NCI-H2081 treated with DMSO at 0.1 percent for 48 hours (cell line): ENCODE measurements around the gene POLR1E.
"Not testable (repeated sequence)": the region's sequence is repeated elsewhere in the genome, so short reads cannot be mapped to it uniquely, and the experiment has no call there.

ENCODE experiments used
- DNase-seq: peaks from one replicate; lab custom pipeline; 2025; lab: John Stamatoyannopoulos, UW

POLR1E gene

DNA sequence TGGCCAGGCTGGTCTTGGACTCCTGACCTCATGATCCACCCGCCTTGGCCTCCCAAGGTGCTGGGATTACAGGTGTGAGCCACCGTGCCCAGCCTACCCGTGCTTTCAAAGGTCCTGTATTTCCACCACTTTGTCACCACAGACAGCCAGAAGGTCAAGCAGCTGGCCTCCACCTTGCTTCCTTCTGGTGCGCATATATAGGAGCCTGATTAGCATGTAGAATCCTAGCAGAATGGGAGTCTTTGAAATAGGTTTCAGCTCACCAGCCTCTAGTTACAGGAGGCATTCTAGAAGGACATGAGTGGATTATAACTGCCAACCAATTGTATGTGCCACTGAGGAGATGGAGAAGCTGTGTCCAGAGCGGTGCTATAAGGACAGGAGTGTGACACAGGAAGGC, 18.9 kb downstream of the POLR1E start:
- no peak for DNase-seq

DNA sequence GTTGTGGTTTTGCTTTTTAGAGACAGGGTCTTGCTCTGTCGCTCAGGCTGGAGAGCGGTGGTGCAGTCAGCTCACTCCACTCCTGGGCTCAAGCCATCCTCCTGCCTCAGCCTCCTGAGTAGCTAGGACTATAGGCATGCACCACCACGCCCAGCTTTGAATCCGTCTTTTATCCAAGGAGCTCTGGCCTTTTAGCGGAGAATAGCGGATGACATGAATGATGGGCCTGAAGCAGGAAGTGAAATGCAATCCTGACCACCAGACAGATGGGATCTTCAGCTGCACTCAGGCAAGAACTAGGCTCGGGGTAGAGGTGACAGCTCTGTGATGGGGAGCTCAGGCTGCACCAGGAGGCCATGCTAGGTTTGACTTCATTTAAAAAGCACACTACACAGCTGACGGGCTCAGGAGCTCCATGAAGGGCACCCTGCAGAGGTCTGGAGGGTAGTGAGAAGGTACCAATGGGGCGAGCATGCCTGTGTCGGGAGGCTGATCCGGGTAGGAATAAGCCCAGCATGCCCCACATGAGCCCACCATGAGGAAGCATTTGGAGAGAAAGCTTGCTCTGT, 21.9 kb downstream of the POLR1E start:
- DNase-seq: no peak

DNA sequence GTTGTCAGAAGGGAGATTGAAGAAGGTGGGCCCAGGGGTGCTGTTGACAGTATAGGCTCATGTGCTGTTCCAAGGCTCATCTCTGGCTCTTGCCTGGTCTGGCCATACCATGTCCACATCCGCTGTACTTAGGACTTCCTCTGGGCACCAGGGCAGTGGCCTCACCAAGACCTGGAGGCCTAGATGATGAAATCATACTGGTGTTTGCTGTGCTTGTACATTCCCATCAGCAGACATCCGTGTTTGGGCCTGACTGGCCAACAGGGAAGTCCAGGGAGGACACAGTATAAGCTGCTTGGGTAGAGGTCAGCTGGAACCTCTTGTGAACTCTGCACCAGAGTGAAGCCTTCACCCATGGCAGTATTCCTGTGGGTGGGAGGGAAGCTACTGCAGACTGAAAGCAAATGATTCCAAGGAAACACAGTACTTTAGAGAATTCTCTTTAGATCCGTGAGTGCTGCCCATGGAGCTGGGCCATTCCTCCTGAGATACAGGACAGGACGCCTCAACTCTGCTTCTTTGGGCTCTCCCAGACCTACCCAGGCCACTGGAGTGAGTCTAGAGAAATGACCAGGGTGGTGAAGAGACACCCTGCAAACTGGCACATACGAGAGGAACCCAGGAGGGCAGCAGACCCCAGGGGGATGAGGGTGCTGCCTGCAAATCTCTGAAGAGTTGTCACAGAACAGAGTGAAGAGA, 22.5 kb downstream of the POLR1E start:
- no peak for DNase-seq

DNA sequence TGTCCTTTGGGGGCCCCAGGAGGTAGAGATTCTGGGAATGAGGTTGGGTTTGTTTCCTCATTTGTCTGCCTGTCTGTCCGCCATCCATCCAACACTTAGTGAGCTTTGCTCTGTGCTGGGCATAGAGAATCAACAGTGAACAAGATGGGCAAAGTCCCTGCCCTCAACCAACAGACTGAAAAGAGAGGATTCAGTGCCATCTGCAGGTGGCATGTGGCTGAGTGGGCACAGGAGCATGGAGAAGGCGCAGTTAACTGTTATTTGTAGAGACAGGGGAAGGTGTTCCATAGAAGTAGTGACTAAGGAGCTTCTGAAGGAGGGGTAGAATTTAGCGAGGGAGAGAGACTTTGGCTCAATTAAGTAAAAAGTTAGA, 23.1 kb downstream of the POLR1E start:
- DNase-seq: no peak

DNA sequence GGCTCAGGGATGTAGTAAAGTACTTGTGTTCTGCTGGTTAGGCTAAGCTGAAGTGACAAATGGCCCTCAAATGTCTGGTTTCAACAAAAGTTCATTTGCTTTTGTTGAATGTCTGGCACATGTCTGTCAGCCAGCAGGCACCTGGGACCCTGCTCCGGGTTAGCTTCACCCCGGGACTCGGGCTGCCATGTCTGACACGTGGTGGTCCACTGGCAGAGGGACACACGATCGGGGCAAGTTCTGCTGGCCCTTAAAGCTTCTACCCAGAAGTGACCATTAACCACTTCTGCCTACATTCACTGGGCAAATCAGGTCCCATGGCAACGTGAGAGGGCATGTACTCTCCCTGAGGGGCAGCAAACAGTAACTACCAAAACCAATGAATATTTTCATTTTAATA, 23.8 kb downstream of the POLR1E start:
- DNase-seq: no peak

DNA sequence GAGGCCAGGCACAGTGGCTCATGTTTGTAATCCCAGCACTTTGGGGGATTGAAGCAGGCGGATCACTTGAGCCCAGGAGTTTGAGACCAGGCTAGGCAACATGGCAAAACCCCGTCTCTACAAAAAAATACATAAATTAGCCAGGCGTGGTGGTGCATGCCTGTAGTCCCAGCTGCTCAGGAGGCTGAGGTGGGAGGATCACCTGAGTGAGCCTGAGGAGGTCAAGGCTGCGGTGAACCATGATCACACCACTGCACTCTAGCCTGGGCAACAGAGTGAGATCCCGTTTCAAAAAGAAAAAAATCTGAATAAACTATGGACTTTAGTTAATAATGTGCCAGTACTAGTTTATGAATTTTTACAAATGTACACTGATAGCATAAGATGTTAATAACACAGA, 24.3 kb downstream of the POLR1E start:
- not testable (repeated sequence) for DNase-seq

DNA sequence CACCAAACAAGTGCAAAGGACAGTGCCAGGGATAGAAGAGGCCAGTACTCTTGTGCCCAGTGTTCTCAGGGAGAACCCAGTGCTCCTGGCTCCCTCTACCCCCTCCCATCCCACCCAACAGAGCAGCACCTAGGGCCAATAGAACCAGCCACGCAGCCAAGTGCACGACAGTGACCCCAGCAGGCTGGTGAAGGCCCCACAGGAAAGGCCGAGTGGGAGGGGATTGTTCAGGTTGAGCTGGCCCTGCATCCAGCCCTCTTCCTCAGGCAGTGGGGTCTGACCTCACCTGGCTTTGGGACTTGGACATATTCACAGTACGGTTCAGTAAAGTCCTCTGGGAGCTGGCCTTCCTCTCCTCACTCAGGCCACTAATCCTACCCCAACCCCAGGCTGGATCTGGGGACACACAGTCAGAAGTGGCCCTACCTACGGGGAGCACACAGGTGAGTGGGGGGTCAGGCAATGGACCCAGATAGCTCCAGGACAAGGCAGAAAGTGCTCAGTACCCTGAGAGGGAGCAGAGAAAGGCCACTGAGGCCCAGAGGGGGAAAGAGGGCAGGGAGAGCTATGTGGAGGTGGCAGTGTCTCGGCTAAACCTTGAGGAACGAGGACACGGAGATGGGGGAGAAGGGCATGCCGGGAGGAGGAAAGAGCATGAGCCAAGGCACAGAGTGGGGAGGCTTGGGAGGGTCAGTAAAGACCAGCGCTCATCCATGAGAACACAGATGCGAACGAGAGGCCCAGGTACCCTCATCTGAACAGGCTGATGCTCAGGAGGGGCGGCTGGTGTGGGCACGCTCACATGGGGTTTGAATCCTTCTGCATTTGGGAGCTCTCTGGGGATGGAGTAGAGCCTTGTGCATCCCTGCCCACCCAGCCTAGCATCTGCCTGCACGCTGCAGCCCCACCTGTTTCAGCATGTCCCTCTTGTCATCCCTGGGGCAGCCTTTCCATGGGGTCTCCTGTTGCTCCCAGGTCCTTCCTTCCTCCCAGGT, 25.6 kb downstream of the POLR1E start:
- DNase-seq: no peak

DNA sequence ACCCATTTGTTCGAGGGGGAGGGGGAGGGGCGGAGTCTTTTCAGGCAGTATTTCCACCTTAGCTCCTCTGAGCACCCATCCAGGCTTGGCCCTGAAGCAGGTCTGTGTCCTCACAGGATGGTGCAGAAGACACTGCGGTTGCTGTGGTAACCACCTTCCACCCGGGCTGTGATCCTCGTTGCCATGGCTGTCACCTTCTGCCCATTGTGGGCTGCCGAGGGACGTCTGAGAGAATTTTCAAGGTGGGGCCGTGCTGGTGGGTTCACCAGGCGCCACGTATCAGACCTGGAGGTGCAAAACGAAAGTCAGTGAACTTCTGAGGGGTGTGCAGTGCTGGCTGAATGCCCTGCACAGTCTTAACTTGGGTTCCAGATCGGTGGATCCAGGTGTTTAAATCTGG, 26.7 kb downstream of the POLR1E start:
- no peak for DNase-seq

DNA sequence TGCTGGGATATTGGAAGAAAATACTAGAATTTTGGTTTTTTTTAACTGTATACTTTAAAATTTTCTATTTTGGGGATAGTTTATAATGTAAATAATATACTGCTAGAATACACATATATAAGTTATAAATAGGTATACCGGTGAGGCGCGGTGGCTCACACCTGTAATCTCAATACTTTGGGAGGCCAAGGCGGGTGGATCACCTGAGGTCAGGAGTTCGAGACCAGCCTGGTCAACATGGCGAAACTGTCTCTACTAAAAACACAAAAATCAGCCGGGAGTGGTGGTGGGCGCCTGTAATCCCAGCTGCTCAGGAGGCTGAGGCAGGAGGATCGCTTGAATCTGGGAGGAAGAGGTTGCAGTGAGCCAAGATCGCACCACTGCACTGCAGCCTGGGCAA, 28.7 kb downstream of the POLR1E start:
- not testable (repeated sequence) for DNase-seq

DNA sequence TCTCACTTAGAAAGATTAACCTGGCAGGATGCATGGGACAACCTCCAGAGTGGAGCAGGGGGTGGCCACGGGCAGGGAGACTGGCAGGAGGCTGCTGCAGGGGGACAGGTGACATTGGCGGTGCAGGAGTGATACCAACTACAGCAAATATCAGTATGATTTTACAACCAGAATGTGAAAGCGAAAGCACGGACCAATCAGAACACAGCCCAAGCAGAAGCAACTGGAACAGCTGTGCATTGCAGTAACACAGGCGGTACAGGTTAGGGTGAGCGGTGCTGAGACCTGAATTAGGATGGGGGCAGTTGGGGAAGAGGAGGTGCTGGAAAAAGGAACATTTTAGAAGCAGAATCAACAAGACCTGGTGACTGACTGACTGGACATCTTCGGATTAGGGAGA, 29.3 kb downstream of the POLR1E start:
- DNase-seq: no peak

DNA sequence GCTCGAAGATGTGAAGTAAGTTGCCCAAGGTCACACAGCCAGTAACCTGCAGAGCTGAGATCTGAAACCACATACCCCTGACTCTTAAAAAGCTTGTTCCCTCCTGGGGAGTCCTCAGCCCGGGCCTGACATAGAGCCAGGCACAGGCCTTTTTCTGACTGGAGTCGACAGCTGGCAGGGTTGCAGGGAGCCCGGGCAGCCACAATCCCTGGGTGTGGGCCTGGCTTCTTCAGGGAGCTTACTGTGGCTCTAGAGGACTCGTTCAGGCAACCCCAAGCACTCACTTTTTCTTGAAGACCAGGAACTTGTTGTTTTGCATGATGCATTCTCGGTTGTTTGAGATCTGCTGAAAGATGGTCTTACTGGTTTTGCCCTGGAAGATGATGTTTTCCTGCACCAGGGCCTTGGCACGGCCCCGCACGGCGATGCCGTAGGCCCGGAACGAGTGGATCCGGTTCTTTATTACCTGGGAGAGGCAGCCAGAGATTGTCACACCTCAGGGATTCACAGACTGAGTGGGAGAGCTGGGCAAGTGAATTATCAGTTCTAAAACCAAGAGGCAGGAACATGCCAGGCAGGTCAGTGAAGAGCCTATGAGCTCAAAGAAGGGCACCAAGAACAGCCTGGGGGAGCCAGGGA, 30.0 kb downstream of the POLR1E start:
- no peak for DNase-seq

DNA sequence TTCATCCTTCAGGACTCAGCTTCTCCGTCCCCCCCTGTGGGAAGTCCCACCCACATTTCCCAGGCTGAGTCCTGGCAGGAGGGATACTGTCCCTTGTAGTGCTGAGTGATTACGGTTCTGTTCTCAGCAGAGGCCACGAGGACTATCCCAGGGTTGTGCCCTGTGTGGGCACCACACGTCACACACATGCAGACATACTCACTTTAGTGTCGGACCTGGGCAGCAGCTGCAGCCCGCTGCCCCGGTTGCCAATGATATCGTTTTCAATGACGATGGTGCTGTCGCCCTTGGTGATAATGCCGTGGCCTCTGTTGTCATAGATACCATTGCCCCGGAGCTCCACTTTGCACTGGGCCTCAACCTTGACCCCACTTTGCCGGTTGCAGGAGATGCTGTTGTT, 32.2 kb downstream of the POLR1E start:
- DNase-seq: no peak

DNA sequence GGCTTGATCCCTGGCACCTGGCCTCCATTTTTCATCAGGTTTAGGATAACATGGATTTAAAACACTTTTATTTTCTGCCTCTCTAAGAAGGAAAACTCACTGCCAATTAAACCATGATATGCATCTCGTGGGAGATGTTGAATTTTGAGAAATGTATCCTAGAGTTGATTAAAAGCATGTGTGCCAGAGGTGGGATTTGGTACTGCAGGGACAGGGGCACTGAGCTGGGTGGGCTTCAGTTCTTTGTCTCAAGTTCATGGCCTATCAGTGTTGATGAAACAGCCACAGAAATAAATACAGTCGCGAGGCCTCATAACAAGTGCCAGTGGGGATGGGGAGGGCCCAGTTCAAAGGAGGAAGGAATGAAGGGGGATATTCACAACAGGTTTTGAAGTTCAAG, 34.9 kb downstream of the POLR1E start:
- no peak for DNase-seq

DNA sequence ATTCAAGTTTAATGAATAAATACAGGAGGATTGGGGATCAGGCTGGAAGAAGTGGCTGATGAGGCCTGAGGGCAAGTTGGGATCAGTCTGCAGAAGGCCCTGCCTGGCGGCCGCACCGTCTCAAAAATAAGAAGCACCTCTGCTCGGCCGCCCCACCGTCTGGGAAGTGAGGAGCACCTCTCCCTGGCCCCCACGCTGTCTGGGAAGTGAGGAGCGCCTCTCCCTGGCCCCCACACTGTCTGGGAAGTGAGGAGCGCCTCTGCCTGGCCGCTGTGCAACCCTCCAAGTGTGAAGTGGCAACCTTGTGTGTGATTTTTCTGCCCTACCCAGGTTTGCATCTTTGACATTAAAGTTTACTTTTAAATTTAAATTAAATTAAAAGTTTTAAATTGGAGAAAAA, 35.4 kb downstream of the POLR1E start:
- DNase-seq: no peak

DNA sequence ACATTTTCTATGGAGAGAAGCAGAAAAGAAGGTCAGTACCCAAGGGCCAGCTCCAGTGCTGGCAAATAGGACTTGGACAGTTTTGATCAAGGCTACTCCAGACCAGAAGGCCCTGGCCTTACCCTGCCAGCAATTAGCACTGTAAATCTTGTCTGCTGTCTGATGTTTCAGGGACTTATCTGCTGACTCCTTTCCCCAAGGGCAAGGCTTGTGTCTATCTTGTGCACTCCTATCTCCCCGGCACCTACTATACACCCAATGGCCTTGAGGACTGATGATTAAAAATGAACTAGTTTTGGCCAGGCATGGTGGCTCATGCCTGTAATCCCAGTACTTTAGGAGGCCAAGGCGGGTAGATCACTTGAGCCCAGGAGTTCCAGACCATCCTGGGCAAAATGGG, 37.2 kb downstream of the POLR1E start:
- DNase-seq: no peak

DNA sequence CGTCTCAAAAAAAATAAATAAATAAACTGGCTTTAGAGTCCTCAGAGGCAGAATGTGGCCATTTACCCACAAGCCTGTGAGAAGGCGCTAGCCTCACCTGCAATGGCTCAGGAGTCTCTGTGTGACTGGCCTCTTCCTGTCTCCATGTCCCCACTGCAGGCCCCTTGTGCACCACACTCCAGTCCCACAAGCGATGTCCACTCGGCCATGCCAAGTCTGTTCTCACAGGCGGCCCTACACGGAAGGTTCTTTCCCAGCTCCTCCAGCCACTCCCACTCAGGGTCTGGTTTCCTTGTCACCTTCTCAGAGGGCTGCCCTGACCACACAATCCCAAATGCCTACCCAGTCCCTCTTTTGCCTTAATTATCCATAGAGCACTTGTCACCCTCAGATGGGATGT, 38.2 kb downstream of the POLR1E start:
- no peak for DNase-seq

DNA sequence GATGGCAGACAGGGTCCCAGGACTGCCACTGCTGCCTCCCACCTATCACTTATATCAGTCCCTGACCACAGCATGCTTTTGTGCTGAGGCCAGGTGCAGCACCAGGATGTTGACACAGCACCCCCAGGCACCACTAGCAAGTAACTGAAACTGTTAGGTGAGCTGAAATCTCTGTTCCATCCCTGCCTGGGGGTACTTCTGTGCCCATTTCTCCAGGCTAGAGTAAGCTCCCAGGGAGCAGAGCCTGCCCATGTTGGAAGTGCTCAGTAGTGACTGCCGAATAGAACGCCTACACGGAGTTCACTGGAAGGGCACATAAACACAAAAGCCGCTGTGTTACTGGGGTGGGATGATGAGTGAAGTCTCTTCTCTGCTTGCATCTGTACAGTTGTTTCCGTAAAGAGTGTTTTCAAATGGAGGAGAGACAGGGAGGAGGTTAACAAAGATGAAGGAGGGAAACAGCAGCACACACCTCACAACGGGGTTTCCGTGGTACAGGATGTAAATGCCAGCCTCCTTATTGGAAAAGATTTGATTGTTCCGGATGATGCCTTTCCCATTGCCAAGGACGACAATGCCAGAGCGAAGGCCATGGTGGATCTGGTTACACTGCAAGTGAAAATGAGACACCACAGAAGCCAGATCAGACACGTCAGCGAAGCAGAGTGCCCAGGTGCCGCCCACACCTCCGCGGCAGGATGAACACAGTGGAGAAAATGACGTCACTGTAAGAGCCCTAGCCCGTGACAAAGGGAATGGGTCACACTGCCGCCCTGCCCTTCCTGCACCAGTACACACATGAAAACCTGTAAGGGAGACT, 43.1 kb downstream of the POLR1E start:
- DNase-seq: no peak

DNA sequence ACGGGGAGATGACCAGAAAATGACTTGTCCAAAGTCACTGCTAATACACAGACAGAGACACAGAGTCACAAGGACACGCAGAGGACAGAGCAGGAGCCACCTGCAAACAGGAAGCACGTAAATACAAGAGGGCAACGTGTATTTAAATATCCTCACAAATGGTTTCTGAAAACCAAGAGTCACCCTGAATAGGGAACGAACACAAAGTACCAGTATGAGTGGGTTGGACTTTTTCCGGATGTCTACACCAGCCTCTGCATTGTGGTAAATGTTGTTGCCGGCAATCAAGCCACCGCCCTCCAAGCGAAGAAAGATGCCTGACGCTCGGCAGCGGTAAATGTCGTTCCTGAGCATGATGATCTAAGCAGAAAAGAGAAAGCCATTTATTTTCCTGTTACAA, 46.0 kb downstream of the POLR1E start:
- DNase-seq: no peak

DNA sequence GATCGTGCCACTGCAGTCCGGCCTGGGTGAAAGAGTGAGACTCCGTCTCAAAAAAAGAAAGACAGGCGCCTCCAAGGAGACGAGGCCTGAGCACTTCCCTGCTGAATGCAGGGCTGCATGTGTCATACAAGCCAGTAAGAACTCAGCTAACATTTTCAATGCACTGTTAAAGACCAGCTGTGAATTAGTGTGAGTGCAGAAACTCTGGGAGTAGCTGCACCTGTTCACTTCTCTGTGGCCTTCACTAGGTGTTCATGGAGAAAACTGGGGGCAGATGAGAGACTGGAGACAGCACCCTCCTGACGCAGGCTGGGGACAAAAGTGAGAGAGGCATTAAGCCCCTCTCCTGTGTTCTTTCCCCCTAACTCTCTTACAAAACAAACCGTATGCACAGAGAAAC, 48.7 kb downstream of the POLR1E start:
- DNase-seq: no peak

DNA sequence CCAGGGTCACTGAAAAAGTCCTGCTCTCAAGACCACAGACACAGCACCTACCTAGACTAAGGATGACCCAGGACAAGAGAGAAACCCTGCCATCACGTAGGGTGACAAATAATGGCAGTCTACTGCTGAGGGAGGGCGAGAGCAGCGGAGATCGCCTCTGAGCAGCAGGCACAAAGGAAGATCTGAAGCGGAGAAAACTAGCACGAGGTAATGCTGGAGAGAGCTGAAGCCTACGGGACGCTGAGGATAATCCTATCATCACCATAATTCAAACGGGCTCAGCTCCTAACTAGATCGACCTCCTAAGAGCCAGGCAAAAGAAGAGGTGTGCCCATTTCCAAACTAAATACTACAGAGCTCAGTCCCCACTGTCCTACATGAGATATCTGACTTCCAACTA, 49.2 kb downstream of the POLR1E start:
- DNase-seq: no peak

DNA sequence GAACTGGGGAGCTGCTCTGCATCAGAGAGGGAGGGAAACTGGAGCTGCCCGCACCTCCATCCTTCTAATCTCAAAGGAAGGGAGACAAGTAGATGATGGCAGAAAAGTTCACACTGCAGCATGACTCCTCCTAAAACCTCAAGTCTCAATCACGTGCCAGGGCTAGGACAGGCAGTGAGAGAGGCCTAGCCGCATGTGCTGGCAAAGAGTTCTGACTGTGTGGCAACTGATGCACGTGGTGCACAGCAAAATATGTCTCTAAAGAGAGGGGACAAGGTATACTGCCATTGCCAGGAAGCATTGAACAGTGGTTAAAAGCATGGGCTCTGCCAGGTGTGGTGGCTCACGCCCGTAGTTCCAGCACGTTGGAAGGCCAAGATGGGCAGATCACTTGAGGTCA, 52.4 kb downstream of the POLR1E start:
- no peak for DNase-seq

DNA sequence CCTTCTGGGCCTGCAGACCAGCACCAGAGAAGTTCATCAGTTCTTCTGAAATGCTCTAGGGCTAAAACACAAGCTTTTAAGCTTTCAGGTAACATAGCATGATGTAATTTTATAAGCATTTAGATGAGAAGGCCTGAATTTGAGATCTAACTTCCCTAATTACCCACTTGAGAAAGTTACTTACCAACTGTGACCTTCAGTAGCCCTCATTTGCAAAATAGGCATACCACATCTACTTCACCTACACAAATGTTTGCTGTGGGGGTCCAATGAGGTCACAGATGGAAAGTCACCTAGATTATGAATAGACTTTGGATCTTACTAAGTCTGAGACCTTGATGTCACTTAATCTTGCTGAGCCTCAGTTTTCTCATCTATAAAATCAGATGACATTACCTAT, 53.9 kb downstream of the POLR1E start:
- DNase-seq: no peak
